Glutamatergic neuron (in vitro differentiated cells): ENCODE data around the gene LSS. TPM values are rescaled to one million over a fixed set of nuclear protein-coding genes. Genes with fewer than 3 reads are reported as not detected.

Source experiments
- DNase-seq: peaks from one replicate; pipeline ENCODE4 v3.0.0; 2022
- H3K27ac Mint-ChIP-seq: one replicate; pipeline ENCODE4 v1.8.0; 2020; ENCODE audit warnings: mild to moderate bottlenecking, mixed read lengths, inconsistent platforms; ENCODE audit not compliant: unreplicated experiment
- H3K27me3 Mint-ChIP-seq: one replicate; pipeline ENCODE4 v1.8.0; 2020; ENCODE audit warnings: mild to moderate bottlenecking, moderate library complexity, mixed read lengths, inconsistent platforms; ENCODE audit not compliant: unreplicated experiment
- H3K36me3 Mint-ChIP-seq: one replicate; pipeline ENCODE4 v1.8.0; 2020; ENCODE audit warnings: mild to moderate bottlenecking, mixed read lengths, inconsistent platforms; ENCODE audit not compliant: unreplicated experiment
- H3K4me1 Mint-ChIP-seq: one replicate; pipeline ENCODE4 v1.8.0; 2020; ENCODE audit warnings: mild to moderate bottlenecking, low read depth, mixed read lengths, inconsistent platforms; ENCODE audit not compliant: unreplicated experiment
- H3K4me3 Mint-ChIP-seq: one replicate; pipeline ENCODE4 v1.8.0; 2020; ENCODE audit warnings: mild to moderate bottlenecking, mixed read lengths, inconsistent platforms; ENCODE audit not compliant: unreplicated experiment
- H3K9me3 Mint-ChIP-seq: one replicate; pipeline ENCODE4 v1.8.0; 2020; ENCODE audit warnings: mild to moderate bottlenecking, moderate library complexity, mixed read lengths, inconsistent platforms; ENCODE audit not compliant: unreplicated experiment
- total RNA-seq: library from RNA; stranded (reverse); fragmentation: NEBNext Ultra II Directional; extraction: Animal tissue kit (Norgen Biotek cat#: 25700); gene quantifications from one replicate; pipeline ENCODE4 v1.2.1, GENCODE V29; 2021; ENCODE audit not compliant: unreplicated experiment
- TF ChIP-seq, protein P1 (sequence below): fragments of 200-600 bp; sonication (generic); IDR thresholded peaks from one replicate; pipeline ENCODE4 v1.5.0; 2021; ENCODE audit not compliant: partially characterized antibody, unreplicated experiment

Gene LSS
- total RNA-seq, 1 donor from 2014 or later = 390 TPM

DNA sequence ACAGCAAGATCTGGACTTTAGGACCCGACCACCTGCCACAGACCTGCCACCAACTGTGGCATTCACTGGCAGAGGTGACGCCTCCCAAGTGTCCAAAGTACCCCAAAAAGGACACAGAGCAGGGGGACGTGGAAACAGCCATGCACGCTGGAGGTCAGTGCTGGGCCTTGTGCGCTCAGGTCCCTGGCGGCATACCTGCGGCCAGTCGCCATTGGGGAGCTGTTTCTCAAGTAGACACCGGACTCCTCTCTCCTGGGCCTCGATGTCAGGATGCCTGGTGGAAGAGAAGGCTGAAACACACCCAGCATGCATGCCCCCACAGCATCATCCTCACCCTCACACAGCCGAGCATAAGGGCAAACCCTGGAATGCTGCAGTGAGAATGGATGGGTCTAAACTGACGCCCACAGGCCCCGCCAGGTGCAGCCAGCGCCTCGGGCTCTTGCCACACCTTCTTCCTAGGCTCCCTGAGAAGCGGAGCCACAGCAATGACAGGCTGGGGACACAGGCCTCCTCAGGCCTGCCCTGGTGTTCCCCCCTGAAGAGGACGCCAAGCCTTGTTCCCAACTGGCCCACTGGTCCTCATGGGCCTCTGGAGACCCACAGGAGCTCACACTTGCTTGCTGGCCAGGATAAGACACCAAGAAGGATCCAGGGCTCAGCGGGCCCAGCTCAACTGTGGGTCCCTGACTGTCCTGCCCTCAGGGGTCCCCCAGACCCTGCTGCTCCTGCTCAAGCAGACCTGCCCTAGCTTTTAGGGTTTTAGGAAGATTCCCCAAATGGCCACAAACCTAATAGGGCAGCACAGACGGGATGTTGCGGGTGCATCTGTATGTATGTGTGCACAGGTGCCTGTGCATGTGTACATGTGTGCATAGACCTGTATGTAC is 36.6 kb downstream of the LSS start:
- peak overlapping the region; percentile 68 for H3K27ac Mint-ChIP-seq
- peaks cover 3% of the 10 kb centered on the region for H3K36me3 Mint-ChIP-seq
- no peak overlapping the region for H3K4me3 Mint-ChIP-seq
- H3K9me3 Mint-ChIP-seq = peaks cover 18% of the 10 kb centered on the region
- H3K4me1 Mint-ChIP-seq = peaks cover 51% of the 10 kb centered on the region
- TF ChIP-seq, protein P1, sequence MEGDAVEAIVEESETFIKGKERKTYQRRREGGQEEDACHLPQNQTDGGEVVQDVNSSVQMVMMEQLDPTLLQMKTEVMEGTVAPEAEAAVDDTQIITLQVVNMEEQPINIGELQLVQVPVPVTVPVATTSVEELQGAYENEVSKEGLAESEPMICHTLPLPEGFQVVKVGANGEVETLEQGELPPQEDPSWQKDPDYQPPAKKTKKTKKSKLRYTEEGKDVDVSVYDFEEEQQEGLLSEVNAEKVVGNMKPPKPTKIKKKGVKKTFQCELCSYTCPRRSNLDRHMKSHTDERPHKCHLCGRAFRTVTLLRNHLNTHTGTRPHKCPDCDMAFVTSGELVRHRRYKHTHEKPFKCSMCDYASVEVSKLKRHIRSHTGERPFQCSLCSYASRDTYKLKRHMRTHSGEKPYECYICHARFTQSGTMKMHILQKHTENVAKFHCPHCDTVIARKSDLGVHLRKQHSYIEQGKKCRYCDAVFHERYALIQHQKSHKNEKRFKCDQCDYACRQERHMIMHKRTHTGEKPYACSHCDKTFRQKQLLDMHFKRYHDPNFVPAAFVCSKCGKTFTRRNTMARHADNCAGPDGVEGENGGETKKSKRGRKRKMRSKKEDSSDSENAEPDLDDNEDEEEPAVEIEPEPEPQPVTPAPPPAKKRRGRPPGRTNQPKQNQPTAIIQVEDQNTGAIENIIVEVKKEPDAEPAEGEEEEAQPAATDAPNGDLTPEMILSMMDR = no peak
- no peak for DNase-seq
- peaks cover 41% of the 10 kb centered on the region for H3K27me3 Mint-ChIP-seq

DNA sequence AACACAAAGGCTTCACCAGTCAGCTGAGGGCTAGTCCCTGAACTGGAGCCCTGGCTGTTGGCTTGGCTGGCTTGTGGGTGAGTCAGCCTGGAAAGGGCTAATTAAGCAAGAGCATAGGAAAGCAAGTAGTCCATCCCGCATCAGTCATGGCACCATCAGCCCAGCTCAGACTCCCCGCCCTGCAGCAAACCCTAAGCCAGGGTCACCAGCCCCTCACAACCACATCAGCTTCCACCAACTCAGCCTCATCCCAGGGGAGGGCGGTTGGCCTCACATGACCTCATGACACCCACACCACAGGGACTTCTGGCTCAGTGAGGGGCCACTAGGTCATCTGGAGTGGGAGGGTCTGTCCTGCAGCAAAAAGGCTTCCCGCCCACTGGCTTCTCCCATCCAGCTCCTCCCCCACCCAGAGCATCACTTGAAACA is 37.3 kb downstream of the LSS start:
- H3K4me1 Mint-ChIP-seq = peaks cover 48% of the 10 kb centered on the region
- no peak overlapping the region for H3K4me3 Mint-ChIP-seq
- peaks cover 18% of the 10 kb centered on the region for H3K9me3 Mint-ChIP-seq
- peak overlapping the region; percentile 80 for H3K27ac Mint-ChIP-seq
- H3K36me3 Mint-ChIP-seq = peaks cover 3% of the 10 kb centered on the region
- H3K27me3 Mint-ChIP-seq = peaks cover 38% of the 10 kb centered on the region
- TF ChIP-seq, protein P1 = no peak
- no peak for DNase-seq

DNA sequence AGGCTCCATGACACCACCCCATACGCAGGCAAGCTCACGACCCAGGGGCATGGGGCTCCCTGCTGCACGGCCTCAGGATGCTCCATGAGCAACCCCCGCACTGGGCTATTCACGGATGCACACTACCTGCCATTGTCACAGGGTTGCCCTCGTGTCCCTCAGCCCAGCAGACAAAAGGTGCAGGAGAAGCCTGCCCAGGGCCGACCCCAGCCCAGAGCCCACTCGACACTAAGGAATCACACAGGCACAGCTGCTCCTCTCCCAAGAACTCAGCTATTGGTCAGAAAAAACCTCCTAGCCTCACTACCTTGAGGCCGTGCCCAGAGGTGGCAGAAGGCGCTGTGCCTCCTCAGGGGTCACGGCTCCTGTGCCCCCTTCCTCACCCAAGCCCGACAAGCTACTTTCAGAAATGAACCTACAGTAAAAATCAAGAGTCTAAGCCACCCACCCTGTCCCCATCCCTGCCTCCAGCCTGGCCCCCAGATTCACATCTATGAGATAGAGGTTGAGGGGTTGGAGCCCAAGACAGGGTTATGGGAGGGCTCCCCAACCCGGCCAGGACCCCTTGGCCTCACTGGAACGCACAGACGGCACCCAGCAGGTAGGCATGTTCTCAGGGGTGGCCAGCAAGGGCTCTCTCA is 38.0 kb downstream of the LSS start:
- peak overlapping the region; percentile 80 for H3K27ac Mint-ChIP-seq
- peaks cover 18% of the 10 kb centered on the region for H3K9me3 Mint-ChIP-seq

DNA sequence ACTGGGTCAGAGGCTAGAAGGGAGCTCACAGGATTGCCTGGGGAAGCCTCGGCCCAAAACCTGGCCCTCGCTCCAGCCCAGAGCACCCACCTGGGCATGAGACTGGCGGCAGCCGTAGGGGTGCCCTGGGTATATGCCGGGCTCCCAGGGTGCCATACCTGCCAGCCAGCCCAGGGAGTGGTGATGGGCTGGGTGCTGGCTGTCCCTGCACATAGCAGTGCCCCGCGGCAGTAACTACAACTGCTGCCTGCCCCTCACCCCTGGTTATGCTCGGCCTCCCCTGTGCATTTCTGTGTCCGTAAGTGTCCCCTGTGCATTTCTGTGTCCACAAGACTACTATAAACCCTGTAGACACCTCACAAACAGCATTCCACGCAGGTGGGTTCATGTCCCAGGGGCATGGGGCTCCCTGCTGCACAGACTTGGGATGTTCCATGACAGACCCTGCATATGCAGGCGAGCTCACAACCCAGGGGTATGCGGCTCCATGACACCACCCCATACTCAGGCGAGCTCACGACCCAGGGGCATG is 38.5 kb downstream of the LSS start:
- H3K27me3 Mint-ChIP-seq = peaks cover 36% of the 10 kb centered on the region
- TF ChIP-seq, protein P1 = no peak
- H3K27ac Mint-ChIP-seq = peak overlapping the region; percentile 97
- no peak overlapping the region for H3K4me3 Mint-ChIP-seq
- H3K36me3 Mint-ChIP-seq = peaks cover 3% of the 10 kb centered on the region
- H3K9me3 Mint-ChIP-seq = peaks cover 24% of the 10 kb centered on the region
- H3K4me1 Mint-ChIP-seq = peaks cover 49% of the 10 kb centered on the region
- no peak for DNase-seq

More for the DNA sequence above, 38.0 kb downstream of the LSS start:
- Mint-ChIP-seq H3K27me3 (peaks cover 38% of the 10 kb centered on the region), H3K4me1 (peaks cover 48% of the 10 kb centered on the region), H3K4me3 (peak overlapping the region; percentile 20), H3K36me3 (peaks cover 3% of the 10 kb centered on the region)
- TF ChIP-seq, protein P1 = no peak
- DNase-seq = no peak
